GM21360 (cell line): ENCODE measurements around the gene PDGFA.

Source experiments
- ATAC-seq: cut with Tn5 transposase; IDR thresholded peaks from one replicate; pipeline ENCODE4 v1.9.1; 2021; ENCODE audit warnings: mild to moderate bottlenecking, moderate library complexity; ENCODE audit not compliant: unreplicated experiment

PDGFA gene

DNA sequence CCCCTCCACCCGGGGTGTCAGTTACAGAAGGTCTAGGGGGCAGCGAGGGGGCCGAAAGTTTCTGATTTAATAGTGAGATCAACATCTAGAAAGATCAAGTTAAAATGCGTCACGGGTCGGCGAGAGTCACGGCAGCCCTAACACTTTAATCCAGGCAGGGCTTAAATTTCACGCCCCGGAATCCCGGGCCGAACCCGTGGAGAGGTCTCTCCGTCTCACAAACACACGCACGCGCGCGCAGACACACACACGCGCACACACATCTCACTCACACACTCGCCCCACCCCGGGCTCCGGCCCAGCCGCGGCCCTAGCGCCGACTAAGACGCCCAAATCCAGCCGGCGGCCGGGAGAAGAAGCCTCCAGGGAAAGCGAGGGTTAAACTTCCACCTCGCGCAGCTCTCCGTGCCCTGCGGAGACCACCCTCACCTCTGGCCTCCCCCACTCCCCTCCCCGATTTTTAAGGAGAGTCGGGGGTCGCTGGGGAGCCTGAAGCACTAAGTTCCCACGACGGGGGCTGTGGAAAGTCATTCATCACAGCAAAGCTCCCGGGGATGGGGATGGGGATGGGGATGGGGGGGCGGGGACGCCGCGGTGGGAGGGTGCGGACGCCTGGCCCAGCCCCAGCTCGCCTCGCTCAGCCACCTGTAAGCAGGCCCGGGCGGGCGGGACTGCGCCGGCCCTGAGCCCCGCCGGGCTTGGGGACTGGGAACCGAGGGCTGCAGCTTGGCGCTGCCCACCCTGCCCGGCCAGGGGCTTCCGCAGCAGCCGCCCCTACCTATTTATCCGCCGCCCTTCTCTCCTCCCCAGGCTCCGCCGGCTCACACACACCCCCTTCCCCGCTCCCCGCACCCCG, 1.6 kb downstream of the PDGFA start:
- ATAC-seq = no peak

DNA sequence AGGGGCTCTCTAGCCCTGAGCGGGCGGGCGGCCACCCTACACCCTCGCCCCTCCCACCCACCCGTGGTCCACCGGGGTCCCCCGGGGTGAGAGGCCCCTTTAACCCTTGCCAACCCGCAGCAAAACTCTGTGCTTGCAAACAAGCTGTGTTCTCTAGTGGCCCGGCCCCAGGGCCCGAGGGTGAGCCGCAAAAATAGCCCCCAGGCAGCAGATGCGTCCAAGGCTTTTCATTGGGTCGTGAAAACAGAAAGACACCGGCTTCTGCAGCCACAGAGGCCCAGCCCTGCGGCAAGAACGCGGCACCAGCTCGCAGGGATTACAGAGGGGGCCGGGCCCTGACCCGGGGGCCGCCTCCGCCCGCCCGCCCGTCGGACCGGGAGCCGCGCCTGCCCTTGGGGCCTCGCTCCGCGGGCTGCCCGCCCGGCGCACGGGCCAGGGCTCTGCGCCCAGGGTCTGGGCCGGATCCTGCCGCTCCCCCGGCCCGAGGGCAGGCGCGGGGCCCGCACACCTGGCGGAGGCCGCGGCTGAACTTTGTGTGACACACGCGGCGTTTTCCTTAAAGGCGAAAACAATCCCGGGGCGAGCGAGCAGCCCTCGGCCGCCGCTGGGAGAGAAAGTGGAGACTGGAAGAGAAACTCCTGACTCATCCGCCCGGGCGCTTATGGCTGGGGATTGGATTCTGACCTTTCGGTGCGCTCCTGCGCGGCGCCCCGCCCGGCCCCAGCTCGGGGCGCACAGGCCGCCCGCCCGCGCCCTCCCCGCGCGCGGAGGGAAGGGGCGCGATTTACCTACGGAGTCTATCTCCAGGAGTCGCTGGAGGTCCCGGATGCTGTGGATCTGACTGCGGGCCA, 2.8 kb downstream of the PDGFA start:
- ATAC-seq = no peak

DNA sequence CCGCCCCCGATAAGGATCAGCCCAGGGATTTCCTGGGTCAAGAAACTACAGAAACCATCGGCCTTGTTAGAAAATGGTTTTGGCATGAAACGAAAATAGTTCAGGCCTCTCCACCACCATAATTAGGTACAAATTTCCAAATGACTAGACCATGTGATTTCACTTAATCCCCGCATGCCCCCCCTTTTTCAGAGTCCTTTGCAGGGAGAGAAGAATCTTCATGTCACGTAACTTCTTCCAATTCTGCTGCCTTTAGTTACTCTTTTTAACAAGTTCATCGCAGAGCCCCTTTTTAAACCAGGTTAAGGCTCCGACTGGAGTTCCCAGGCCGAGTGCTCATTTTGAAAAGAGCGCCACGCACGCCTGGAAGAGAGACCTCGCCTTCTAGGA, 3.4 kb downstream of the PDGFA start:
- no peak for ATAC-seq

DNA sequence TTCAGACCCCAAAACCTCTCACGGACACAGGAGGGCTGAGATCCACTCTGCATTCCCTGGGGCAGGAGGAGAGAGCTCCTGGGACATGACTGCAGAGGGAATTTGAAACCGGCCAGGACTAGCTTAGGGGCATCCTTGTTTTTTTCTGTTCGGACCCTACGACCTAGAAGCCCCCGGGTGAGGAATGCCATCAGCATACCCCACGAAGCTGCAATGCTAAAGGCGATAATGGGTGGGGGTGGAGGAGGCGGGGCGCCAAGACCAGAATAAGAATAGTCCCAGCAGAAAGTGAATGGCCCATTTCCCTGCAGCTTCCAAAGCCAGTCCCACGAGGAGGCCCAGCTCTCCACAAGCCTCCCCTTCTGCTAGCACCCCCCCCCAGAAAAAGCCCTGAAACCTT, 4.0 kb downstream of the PDGFA start:
- no peak for ATAC-seq

DNA sequence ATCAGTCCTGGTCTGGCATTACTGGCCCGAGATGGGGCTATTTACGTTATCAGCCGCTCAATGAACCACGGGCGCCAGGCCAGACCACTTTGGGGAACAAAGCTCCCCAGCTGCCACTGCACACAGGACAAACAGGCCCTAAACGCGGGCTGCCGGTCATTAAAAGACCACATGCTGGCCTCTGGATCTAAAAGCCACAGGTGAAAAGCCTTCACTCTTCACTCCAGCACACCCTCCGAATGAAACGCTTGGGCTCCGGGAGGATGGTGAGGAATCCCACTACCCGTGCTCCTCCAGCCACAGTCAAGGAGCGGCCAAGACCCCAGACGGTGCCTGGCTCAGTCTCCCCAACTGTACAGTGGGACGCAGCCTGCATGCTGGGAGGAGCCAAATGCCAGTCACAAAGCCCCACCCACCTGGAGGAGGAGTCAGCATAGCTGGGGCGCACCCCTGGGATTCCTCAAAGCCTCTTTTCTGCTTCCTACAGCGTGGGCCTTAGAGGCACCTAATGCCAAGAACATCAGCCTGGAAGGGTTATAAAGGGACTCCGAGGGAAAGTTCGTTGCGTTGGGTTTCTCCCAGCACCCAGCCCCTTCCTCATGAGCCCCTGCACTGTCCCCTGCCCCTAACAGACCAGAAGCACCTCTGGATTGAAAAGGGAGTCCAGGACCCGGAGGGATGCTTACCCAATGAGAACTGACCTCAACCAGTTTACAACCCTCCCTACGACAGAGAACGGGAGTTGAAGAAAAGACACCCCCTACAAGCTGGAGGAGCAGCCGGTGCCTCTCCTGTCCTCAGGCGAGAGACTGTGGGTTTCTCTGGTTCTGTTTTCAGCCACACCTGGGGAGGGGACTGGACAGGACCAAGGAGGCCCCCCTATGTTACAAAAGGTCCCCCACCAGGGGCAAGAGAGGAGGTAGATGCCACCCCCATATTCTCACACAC, 4.7 kb downstream of the PDGFA start:
- no peak for ATAC-seq

DNA sequence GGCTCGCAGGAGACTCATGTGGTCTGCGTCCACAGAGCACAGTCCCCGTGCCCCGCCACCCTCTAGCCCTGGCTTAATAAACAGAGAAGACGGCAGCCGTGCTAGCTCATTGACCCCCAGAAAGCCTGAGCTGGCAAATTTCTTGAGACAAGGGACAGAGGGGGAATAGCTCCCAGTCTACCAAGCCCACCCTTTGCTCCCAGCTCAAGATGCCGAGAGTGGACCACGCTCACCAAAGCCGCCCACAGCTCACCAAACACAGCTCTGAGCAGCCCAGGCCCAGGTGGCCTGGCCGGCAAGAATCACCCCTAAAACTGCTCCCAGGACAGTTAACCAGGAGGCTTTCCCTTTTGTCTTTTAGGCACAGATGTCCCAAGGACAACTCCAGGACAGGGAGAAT, 5.4 kb downstream of the PDGFA start:
- ATAC-seq = no peak

DNA sequence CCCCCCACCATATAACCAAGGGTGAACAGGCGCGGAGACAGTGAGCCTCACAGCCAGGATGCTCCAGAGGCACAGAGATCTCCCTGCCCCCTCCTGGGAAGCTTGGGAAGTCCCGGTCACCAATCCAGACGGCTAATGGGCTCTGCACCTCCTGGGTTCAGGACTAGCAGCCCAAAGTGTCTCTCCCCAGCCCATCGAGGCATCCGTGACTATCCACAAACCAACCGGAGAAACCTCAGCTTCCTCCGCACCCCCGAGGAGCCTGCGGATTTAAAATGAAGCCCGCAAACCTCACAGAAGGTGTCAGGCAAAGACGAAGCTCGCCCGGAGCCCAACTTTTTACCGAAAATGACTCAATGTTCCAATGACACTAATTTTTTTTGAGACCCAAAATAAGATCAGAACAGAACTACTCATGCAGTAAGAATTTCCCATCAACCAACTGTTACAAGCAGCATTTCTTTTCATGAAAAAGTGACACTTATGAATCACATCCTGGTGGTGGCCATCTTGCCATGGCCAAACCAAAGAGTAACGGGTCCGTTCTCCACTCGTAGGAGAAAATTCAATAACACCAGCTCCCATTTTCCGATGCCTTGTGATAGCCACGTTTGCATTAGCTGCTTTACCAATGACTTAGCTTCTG, 6.0 kb downstream of the PDGFA start:
- no peak for ATAC-seq

DNA sequence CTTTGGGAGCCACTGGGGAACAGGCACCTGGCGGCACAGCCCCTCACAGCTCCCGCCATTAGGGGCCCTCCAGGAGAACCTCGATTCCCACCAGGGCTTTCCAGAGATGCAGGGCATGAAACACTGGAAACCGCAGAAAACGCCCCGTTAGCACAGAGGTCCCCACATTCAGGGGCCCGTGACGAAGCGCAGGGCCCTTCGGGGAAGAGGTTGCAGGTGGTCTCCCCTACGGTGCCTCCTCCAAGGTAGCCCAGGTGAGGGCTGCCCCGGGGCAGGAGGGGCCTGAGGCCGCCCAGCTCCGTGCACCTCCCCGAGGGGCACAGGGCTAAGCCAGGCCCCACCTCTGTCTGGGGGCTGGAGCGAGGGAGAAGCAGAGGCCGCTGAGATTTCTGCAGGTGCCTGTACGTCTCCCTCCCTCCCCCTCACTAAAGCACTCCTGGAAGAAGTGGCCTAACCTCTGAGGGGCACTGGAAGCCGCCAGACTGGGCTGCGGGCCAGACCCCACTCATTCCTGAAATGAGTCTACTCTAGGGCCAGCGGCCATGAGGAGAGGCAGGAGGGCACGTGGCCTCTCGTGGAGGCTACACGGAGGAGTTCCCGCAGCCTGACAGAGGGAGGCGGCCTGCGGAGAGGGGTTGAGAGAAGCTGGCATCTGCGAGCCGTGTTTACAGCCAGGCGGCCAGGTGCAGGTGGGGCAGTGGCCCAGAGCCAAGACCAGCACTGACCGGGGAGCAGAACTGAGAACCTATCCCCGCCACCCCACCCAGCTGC, 6.9 kb downstream of the PDGFA start:
- no peak for ATAC-seq

DNA sequence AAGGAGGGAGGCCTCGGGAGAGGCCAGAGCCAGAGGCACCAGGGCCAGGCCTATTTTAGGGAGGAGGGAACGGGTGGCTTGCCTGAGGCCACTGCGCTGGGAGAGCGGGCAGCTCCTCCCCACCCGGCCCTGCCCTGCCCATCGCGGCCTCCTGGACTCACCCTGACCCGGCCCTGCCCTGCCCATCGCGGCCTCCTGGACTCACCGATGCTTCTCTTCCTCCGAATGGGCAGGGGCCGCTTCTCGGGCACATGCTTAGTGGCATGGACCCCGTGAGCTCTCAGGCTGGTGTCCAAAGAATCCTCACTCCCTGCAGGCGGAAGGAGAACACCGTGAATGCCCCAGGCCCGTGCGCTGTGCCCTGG, 7.5 kb downstream of the PDGFA start:
- no peak for ATAC-seq

DNA sequence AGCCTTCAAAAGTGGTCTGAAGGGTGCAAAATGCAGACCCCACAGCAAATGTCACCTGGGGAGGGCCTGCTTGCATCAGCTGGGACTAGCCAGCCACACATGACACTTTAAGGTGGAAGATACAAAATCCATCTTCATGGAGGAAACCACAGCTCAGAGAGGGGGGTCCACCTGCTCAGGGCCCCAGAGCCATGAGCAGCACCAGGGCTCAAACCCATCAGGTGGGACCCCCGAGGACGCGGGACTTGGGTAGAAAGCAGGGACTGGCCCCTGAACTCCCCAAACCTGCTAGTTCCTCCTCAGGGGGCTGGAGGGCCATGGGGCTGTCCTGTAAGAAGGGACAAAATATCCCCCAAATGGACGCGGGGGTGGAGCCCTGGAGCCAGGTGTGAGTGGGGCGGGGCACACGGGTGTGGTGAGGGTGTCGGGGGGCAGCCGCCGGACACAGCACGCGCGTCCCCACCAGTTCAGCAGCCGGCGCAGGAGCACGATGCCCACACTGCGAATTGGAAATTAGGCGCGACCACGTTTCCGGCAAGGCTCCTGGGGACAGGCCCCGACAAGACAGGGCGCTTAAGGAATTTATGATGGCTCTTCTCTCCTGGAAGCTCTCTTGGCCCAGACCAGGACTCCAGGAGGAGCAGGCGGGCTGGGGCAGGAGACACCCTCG, 8.0 kb downstream of the PDGFA start:
- ATAC-seq = no peak

DNA sequence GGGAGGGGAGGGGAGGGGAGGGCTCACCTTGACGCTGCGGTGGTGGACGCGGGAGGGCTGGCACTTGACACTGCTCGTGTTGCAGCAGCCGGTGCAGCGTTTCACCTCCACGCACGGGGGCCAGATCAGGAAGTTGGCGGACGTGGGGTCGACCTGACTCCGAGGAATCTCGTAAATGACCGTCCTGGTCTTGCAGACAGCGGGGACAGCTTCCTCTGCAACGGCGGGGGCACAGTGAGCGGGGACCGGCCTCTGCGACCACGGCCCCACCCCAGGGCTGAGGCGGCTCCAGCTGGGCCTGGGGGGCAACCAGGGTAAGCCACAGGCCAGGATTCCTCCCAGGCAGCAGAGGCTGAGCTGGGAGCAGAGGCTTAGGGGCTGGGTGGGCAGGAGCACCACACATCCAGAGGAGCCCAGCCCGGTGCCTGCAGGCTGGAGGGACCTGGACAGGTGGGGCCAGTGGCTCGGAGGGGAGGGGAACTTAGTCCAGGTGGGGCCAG, 8.8 kb downstream of the PDGFA start:
- ATAC-seq = no peak

DNA sequence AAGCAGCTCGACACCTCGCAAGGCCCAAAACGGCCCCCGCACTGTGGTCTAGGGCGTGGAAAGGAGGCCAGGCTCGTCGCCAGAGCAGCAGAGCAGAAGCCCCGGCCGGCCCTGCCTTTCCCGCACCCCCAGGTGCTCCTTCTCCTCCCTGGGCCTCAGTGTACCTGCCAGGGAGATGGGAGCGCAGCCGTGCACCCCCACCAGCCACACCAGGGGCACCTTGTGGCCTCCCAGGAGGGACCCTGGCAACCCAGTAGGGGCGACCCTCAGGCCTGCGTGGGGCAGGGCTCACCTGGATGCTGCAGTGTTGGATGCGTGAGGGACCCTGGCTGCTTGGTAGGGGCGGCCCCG, 9.5 kb downstream of the PDGFA start:
- ATAC-seq = no peak

DNA sequence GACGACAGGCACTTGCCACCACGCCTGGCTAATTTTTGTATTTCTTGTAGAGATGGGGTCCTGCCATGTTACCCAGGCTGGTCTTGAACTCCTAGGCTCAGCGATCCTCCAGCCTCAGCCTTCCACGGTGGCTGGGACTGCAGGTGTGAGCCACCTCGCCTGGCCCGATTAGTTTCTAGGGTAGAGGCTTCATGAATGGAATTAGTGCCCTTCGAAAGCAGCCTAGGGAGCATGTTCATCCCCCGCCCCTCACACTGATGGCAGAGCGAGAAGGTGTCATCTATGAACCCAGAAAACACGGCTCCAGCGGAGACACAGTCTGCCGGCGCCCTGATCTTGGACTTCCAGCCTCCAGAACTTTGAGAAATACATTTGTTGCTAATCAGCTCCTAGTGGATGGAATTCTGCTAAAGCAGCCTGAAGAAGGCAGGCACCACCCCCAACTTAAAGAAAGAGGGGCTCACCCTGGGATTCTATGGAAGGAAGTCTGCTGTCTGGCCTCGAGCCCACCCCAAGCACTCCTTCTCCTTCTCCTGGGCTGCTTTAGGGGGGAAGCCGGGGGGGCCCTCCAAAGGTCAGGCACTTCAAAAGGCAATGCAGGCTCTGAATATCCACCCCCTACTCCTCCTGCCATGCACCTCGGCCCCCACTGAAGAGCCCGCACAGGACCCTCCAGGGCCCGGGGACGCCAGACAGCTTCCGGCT, 10.1 kb downstream of the PDGFA start:
- no peak for ATAC-seq

DNA sequence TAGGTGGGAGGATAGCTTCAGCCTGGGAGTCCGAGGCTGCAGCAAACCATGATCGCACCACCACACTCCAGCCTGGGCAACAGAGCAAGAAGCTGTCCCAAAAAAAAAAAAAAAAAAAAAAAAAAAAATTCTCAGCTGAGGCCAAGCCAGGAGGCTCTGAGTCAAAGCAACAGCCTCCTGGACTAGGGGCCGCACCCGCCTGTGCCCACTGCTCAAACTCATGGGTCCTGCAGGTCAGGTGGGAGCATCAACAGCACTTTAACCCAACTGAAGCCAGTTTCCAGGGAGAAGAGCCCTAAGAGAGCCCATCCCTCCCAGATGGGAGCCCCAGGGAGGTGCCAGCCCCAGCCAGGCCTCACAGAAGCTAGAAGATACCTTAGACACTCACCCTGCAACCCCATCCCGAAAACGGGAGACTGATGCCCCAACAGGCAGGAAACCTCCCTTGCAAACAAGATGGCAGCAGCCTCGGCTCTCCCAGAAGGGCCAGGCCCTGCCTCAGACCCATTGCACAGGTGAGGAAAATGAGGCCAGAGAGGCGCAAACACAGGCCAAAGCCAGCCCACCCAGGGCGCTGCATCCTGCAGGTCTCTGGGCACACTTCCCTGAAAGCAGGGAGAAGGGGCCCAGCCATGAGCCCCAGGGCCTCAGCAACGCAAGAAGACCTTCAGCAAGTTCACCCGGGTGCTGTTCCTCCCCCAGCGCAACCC, 11.0 kb downstream of the PDGFA start:
- ATAC-seq = no peak

DNA sequence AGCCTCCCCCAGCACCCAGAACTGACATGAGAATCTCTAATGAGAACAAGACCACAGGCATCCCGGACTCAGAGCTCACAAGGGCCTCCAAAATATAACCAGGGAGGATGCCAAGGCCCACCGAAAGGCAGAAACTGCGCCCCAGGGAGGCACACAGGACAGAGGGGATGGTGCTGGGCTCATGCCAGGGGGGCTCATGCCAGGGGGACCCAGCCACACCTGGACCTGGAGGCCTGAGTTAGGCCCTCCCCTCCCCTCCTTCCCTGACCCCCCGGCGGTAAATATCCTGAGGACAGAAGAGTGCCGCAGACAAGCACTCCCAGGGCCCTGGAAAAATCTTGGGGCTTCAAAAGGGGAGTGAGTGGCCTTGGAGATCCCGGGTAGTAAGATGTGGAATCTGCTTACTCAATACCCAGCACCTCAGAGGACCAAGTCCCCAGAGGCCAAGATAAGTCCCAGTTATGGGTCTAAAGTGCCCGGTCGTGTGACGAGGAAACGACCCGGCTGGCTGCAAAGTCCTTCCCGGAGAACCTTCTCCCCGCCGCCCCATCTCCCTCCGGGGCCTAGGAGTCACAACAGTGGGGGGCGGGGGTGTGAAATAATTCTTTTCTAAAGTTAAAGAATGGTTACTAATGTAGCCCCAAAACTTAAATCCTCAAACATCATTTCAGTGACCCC, 11.9 kb downstream of the PDGFA start:
- ATAC-seq = no peak

DNA sequence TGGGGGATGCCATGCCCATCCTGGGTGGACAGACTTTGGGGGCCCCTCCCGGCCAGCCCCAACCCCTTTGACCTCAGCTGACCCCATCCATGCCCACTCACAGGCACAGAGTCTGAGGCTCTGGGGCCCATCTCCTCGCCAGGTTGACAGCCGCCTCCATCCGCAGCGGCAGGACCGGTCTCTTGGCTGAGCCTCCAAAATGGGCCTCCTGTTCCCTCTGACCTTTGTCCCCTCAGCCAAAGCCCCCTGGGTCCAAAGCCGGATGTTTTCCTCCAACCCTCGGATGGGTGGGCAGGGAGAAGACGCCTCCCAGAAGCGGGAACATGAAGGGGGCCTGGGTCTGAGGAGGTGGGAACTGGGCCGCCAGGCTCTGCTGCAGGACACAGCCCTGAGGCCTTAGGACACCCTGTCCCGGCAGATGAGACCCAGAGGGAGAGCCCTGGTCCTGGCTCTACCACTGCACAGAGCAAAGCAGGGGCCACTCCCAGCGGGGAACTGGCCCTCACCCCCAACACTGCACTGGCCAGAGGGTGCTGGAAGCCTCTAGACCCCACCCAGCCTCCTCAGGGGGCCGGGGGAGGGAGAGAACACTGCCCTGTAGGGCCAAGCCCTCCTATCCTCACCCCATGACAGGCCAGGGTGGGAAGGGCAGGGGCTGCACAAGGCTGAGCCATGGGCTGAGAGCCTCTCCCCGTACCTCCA, 12.6 kb downstream of the PDGFA start:
- ATAC-seq = no peak

DNA sequence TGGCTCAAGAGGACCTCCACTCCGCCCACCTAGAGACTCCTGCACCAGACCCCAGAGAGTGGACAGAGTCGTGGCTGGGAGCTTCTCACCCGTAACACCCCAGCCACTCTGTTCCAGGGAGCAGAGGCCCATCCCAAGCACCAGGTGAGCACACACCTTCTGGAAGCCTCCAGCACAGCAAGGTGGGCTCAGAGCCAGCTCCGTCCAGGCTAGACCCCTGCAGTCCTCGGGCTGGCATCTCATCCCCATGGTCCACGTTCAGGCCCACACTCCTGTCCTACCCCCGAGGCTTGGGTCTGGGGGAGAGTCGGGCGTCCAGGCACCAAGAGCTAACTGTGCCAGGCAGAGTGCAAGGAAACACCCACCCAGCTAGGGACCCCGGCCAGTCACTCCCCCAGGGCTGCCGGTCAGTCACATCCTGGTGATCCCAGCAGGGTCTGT, 13.2 kb downstream of the PDGFA start:
- ATAC-seq = no peak
